ENCODE measurements around the gene VIM.

- no peak for TF ChIP-seq CTCF (IDR thresholded peaks at IDR 0.05)
- TF ChIP-seq POLR2AphosphoS5 (IDR thresholded peaks at IDR 0.05), result no peak
- no peak for TF ChIP-seq POLR2A (IDR thresholded peaks at IDR 0.05)
- no peak for TF ChIP-seq EP300 (IDR thresholded peaks at IDR 0.05)
Measured at GRCh38 chr10:17235136-17235535, 7.1 kb downstream of the VIM start.

Measured in upper lobe of left lung (tissue), 4 donors.